Right renal pelvis (tissue), 4 donors: ENCODE measurements around the gene ASB1. TPM values are rescaled to one million over a fixed set of nuclear protein-coding genes. Genes with fewer than 3 reads are reported as not detected.

Source experiments
- DNase-seq, 4 donors: peaks; one replicate each; pipeline ENCODE4 v3.0.0-alpha.2; 2013; ENCODE audit warnings: low read depth in 4 of 4, low spot score in 3 of 4, missing footprints in 1 of 4
- polyA plus RNA-seq, 4 donors: library from polyadenylated mRNA; unstranded; fragments of 120-200 nt; gene quantifications; one replicate each; pipeline ENCODE4 v1.2.1, GENCODE V29; 2013; ENCODE audit not compliant: insufficient read length in 4 of 4

ASB1 gene, protein sequence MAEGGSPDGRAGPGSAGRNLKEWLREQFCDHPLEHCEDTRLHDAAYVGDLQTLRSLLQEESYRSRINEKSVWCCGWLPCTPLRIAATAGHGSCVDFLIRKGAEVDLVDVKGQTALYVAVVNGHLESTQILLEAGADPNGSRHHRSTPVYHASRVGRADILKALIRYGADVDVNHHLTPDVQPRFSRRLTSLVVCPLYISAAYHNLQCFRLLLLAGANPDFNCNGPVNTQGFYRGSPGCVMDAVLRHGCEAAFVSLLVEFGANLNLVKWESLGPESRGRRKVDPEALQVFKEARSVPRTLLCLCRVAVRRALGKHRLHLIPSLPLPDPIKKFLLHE
- polyA plus RNA-seq: 10 to 100 TPM; 28.4 to 31.9 (median 31.2) TPM

DNA sequence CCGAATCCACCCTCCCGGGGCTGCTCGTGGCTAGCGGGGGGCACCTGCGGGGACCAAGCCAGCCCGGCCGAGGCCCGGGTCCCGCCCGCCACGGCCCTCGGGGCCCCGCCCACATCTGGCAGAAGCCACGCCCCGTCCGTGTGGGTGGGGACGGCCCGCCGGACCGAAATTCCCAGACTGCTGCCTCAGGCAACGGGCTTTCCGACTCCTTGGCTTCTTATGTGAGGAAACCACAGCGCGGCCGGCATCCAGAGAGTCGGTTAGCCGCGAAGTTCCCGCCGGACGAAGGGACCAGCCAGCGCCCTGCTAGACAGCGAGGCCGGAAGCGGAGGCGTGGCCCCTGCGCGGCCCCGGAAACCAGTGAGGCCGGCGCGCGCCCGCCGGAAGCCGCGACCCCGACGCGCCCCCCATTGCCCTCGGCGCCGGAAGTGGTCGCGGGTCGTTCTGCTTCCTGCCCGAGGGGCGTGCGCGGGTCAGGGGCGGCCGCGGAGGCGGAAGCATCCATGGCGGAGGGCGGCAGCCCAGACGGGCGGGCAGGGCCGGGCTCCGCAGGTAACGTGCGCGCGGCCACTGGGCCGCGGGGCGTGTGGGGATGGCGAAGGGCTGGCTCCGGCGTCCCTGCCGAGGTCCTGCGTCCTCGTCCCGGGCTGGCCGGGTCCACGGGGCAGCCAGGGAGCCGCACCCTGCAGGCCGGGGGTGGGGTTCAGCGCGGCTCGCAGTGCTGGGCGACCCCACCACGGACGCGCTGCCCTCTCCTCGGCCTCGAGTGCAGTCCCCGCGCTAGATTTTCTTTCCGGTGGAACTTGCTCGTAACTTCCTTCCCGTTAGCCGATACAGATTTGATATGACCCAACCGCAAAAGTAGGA, at the start of gene ASB1:
Gene ASB1 (plus strand): TSS at position 360 of the 867 bp plus-strand sequence. CDS start 144 bp downstream, at position 504.
- peak; percentile 56 to 76 (median 65) for DNase-seq

DNA sequence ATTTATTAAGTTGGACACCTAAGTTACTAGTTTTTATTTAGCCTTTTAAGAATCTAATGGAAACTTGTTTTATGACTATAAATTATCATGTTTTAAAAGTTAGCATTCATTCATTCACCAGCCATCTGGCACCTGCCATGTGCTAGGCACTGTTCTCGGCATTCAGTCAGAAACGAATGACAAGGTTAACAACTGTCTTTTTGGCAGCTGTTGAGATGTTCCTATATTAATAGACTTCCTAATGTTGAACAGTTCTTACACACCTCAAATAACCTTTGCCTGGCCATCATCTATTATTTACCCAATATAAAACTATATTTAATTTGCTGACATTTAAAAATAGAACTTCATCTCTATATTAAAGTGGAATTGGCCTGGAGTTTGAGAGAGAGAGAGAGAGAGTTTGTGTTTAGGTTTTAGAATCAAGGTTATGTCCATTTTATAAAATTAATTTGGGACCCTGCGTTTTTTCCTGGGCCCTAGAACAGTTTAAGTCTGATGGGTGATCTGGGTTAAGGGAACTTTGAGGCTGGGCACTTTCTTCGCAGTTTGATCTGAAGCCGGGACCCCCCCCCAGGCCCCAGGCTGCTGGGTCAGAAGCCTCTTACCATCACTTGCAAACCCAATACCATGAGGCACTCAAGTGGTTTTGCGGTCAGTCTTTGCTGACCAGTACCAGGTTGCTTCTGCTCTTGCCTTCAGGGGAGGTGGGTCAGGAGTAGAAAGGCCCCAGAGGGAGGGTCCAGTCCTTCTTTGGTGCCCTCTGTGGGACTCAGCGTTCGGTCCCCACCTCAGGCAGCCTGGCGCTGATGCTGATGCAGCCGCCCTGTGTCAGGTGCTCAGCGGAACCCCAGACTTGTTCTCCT, 48.3 kb upstream of the ASB1 start:
- DNase-seq: no peak

DNA sequence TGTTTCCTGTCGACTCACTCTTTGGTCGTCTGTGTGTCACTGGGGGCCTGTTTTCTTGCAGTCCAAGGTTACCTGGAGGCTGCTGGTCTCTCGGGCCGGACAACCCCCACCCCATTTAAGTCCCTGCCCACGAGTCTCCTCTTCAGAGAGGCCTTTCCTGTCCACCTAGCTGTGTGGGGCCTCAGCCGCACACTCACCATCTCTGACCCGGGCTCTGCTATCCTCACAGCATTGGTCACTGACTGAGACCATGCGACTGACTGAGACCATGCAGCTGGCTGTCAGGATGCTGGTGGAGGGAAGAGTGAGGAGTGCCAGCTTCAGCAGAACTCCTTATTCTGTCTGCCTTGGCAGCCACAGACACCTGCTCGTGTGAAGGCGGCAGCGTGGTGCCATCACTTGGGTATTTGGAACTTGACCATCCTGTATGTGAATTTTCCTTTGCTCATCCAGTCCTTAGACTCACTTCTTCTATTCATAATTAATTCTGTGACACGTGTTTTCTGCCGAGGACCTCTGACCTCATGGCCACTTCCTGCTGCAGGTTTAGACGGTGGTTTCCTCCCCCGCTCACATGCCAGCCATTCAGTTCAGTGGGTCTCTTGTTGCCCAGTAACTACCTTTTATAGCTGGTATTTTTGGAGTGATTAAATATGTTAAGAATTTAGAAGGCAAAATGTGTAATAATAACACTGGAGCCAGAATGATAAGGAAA, 47.5 kb upstream of the ASB1 start:
- DNase-seq: peak in 1 of 4 donors; percentile 12

DNA sequence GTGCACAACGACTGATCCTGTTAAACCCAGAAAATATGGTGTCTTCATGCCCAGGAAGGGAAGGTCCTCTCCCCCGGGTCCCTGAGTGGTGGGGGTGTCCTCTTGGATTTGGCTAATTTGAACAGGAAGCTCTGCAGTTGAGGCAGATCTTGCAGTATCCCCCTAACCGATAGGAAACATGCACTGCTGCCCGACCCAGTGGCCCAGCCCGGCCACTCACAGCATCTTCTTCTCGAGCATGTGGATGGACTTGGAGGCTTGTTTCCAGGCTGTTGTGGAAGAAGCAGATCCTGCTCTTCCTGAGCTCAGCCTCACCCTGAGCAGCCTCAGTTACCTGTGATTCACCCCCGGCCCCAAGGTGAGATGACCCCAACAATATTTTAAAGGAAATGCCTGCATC, 46.4 kb upstream of the ASB1 start:
- no peak for DNase-seq

DNA sequence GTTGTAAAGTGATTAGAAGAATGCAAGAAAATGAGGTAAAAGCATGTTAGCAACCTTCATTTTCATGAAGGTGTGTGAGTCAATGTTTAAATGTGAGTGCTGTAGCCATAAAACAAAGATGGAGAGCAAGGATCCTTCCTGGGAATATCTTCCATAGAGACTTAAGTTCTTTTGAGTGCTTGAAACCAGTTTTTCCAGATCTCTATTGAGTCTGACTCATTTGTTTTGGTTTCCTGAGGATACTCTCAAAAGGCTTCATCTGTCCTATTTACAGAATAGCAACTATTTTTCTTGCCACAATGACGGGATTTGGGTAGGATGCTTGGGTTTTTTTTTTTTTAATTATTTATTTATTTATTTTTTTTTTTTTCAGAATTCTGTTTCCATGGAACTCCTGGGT, 45.9 kb upstream of the ASB1 start:
- DNase-seq: no peak

DNA sequence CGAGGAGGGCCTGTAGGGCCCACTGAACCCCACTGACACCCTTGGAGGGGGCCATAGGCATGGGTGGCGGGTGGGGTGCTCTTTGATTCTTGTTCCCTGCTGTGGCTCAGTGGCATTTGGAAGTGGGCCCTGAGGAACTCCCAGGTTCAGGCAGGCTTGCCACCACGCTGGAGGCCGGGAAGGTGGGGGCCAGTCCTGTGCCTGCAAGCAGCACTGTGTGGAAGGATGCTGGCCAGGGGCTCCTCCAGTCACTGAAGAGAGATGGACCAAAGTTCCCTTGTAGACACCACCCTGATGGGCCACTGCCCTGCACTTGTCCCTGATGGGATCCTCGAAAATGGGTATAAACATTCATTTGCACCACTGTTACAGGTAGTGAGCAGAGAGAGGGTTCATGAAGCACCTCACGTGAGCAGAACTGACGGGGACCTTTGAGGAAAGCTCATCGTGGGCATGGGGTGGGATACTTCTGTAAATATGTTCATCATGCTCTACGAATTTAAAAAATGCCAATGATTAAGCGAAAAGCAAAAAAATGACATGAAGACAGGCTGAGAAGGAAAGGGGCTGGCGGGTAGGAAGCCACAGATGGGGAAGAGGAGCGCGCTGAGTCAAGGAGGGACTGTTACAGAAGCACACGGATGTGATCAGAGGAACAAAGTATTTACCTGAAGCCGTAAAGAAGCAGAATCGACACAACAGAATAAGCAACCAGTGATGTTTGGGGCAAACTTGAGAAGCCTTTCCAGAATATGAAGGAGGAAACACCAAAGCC, 45.2 kb upstream of the ASB1 start:
- no peak for DNase-seq

DNA sequence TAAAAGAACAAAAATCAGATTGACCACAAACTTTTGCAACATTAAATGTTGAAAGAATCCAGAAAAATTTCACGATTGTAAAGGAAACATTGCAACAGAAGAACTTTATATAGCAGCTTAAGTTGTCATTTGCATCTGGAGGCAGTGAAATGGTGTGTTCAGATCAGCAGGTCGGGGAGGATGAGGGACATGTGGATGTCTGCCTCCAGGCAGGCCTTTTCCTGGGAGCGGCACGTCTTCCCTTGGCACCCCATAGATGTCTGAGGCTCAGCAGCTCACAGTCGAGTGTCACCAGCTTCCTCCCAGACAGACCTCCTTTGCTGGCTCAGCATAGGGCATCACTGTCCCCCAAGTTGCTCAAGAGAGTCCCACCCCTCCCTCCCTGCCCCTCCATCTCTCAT, 44.3 kb upstream of the ASB1 start:
- DNase-seq: no peak

DNA sequence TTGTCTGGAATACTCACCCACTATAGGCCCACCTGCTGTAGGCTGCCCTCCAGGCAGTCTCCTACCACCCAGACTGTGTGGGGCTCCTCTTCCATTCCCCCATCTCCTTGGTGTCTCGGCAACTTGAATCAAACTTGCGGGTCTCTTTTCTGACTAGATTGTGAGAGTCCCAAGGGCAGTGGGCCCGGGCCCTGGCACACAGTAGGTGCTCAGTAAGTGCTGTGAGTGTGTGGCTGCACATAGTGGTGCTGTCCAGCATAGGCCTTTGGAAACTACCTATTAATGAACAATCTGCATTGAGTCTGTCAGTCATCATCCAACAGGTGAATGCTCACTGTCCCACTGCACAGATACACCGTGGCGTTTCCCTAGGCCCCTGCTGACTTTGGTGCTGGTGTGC, 43.6 kb upstream of the ASB1 start:
- no peak for DNase-seq

DNA sequence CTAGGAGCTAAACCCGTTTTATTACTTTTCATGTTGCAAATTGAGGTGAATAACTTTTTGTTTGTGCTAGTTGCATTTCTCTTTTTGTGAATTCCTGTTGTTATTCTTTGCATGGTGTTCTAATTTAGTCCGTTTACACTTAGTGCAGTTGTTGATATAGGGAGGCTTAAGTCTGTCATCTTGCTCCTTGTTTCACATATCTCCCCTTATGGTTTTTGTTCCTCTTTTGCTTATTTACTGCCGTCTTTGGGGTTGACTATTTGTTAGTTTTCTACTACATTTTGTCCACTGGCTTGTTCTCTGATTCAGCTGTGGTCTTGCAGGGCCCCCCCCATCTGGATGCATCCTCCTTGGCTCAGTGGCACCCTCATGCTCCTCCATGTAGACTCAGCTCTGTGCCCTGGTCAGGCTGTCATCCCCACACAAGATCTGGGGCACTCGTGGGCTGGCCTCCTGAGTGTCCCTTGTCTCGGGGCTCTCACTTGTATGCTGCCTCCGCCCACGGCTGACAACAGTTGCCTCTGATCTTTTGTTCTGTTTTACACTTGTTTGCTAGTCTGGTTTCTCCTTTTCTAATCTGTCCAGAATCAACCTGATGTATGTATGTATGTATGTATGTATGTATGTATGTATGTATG, 42.9 kb upstream of the ASB1 start:
- DNase-seq: no peak

DNA sequence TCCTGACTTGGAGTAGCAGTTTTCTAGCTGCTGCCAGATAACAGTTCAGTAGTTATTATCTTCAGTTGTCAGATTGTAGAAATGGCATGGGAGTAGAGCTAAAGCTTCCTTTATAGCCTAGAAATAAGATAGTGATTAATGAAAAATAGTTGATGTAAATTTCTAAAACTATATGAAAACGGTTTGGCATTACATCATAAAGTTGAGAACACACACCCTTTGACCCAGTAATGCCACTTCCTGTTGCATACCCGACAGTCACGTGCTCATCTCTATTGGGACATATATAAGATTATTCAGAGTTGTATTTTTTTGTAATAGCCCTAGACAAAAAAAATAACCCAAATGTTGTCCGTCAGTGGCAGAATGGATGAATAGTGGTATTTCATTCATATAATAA, 39.4 kb upstream of the ASB1 start:
- no peak for DNase-seq

DNA sequence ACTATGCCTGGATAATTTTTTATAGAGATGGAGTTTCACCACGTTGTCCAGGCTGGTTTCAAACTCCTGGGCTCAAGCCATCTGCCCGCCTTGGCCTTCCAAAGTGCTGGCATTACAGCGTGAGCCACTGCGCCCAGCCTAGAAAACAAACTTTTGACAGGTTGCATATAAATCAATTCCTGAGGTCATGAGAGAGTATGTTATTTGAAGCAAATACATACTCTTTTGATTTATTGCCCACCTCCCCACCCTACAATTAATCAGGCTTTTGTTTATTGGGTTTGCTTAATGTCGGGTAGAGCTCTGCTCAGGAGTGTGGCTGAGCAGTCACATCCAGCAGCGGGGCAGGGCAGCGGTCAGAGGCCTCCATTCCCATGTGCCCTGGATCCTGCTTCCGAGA, 37.9 kb upstream of the ASB1 start:
- DNase-seq: no peak

DNA sequence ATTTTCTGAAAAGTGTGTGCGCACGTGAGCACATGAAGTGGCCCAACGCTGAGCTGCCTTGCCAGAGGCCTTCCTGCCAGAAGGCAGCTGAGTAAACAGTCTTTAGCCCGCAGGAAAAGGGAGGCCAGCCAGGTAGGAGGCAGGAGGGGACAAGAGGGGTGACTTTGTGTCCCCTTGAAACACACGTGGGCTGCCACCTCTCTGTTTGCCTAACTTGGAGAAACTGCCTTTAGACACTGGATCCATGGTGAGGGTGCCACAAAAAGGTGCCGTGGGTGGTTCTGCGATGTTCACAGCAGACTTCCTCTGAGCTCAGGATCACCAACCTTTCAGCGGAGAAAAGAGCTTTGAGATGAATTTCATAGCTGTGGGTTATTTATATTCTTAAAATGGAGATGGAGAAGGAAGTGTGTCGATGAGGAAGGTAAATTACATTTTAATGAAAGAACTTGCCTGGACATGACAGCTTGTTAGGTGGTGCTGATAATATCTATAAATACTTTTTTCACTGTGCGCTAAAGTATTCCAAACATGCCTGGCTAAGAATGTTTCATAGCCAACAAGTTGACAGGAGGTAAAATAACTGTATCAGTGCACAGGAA, 36.6 kb upstream of the ASB1 start:
- no peak for DNase-seq

DNA sequence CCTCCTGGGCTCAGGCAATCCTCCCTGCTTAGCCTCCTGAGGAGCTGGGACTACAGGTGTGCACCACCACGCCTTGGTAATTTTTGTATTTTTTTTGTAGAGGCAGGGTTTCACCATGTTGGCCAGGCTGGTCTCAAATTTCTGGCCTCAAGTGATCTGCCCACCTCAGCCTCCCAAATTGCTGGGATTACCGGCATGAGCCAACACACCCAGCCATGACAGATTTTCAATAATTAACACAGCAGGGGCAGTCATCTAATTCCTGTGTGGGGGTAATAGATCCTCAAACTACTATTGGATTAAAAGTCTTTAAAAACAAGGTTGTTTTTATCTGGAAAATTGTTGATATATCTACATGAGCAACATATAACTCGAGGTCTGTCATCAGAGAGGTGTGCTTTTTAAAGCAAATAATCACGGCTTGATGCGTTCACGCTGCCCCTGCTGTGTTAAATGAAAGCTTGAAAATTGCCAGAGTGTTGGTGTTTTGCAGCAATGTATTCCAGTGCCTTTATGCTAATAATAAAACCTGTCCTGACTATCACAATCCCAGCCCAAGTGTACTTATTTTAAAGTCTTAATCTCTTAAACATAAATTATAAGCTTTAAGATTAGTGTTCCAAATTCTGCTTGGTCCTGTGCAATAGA, 35.6 kb upstream of the ASB1 start:
- no peak for DNase-seq

DNA sequence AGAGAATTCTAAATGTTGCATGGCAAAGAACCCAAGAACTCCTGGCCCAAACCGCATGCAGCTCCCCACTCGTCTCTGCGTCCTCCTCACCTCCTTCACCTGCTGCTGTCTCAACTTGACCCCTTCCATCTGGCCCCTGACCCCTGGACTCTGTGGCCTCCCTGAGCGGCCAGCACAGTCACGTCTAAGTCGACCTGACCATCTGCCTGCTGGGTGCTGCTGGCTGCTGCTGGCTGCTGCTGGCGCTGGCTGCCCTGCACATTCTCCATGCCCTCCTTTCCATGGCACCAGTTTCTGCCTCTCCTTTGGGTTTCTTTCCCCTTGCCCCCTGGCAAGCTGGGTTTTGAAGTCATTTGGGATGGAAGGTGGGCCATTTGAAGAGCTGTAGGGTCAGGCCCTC, 30.1 kb upstream of the ASB1 start:
- no peak for DNase-seq

DNA sequence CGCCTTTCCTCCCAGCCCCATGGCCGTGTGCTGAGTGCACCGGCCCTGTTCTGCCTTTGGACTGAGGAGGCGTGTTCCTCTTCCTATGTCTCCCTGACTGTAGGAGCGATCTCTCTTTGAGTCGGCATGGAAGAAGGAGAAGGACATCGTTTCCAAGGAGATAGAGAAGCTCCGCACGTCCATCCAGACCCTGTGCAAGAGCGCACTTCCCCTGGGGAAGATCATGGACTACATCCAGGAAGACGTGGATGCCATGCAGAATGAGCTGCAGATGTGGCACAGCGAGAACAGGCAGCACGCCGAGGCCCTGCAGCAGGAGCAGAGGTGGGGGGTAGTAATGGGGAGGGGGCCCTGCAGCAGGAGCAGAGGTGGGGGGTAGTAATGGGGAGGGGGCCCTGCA, 29.4 kb upstream of the ASB1 start:
- DNase-seq: no peak

DNA sequence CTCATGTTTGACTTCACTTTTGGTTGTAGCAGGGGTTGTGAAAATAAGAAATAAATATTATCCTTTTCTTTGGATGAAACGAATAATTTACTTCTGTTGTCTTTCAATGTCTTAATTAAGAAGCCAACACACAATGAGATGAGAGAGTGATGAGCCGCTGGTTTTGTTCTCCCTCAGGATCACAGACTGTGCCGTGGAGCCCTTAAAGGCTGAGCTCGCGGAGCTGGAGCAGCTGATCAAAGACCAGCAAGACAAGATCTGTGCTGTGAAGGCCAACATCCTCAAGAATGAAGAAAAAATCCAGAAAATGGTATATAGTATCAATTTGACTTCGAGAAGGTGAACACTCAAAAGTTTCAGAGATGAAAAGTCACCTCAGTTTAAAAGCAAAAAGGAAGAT, 28.1 kb upstream of the ASB1 start:
- no peak for DNase-seq

DNA sequence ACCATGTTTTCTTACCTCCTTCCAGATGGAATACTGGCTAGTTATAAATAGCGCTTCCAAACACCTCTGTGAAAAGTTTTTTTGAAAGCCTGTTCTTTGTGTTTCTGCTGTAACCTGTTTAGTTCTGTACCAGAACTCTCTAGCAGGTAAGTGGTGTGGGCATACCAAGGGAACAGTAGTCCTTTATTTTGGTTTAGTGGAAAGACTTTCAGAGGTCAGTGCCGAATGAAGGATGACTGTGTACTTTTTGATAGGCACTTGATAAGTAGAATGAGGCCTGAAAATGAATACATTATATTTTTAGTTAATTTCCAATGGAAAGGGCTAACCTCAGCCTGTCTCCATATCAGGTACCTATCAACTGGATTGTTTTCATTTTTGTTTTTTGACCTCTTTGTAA, 27.6 kb upstream of the ASB1 start:
- DNase-seq: no peak

DNA sequence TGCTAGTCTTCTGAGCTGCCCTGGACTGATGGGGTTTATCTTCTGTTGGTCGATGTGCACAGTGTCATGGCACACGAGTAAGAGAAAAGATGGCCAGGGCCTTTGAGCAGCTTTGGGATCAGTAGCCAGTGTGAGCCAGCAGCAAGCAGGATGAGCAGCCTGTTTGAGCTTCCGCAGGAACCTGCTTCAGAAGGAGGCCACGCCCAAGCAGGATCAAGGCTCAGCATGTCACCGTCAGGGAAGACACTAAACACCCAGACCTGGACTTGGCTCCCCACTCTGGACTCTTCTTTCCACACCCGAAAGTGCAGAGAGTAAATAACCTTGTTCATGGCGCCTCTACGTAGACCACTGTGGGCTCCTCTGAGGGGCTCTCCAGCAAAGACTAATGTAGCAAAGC, 25.2 kb upstream of the ASB1 start:
- no peak for DNase-seq
